Pulmonary artery endothelial cell (primary cell): Measurements from ENCODE around the gene FAM120A. TPM values are rescaled to one million over a fixed set of nuclear protein-coding genes. Genes with fewer than 3 reads are reported as not detected.

Experiments
- DNase-seq: peaks from one replicate; pipeline ENCODE4 v3.0.0-alpha.2; 2011; ENCODE audit warnings: low read depth, low spot score
- total RNA-seq: library from RNA; depleted of rRNA; stranded (reverse); fragments of >200 nt; gene quantifications from 2 replicates; pipeline ENCODE4 v1.2.3, GENCODE V29; 2014

The FAM120A gene
- total RNA-seq, 1 donor from 2014 or later, result 108 TPM

GRCh38 chr9:93592643-93593021 is 141.1 kb downstream of the FAM120A start:
- no peak for DNase-seq

- no peak for DNase-seq
Observed at GRCh38 chr9:93593144-93593658, 141.7 kb downstream of the FAM120A start.

GRCh38 chr9:93594041-93594756 is 142.7 kb downstream of the FAM120A start:
- no peak for DNase-seq

GRCh38 chr9:93595461-93595860 is 144.0 kb downstream of the FAM120A start:
- DNase-seq, result no peak

GRCh38 chr9:93595861-93596365 is 144.4 kb downstream of the FAM120A start:
- DNase-seq, result no peak

- DNase-seq, result no peak
Observed at GRCh38 chr9:93596399-93596798, 144.9 kb downstream of the FAM120A start.

- DNase-seq, result no peak
Observed at GRCh38 chr9:93597142-93597706, 145.7 kb downstream of the FAM120A start.

GRCh38 chr9:93597871-93598646 is 146.6 kb downstream of the FAM120A start:
- DNase-seq, result no peak

GRCh38 chr9:93598647-93599241 is 147.3 kb downstream of the FAM120A start:
- no peak for DNase-seq

GRCh38 chr9:93599571-93600403 is 148.3 kb downstream of the FAM120A start:
- DNase-seq, result no peak

GRCh38 chr9:93600504-93600903 is 149.0 kb downstream of the FAM120A start:
- no peak for DNase-seq

GRCh38 chr9:93601063-93601462 is 149.6 kb downstream of the FAM120A start:
- no peak for DNase-seq

GRCh38 chr9:93601666-93602065 is 150.2 kb downstream of the FAM120A start:
- no peak for DNase-seq

GRCh38 chr9:93603011-93603410 is 151.5 kb downstream of the FAM120A start:
- no peak for DNase-seq

GRCh38 chr9:93603906-93604326 is 152.4 kb downstream of the FAM120A start:
- no peak for DNase-seq

- no peak for DNase-seq
Observed at GRCh38 chr9:93606187-93606586, 154.7 kb downstream of the FAM120A start.

- DNase-seq, result no peak
Observed at GRCh38 chr9:93610206-93610605, 158.7 kb downstream of the FAM120A start.

GRCh38 chr9:93612052-93612795 is 160.7 kb downstream of the FAM120A start:
- no peak for DNase-seq

- no peak for DNase-seq
Observed at GRCh38 chr9:93612796-93613154, 161.3 kb downstream of the FAM120A start.

GRCh38 chr9:93613174-93613573 is 161.7 kb downstream of the FAM120A start:
- DNase-seq, result no peak
